Measurements from ENCODE around the gene ZNF557. TPM values are rescaled to one million over a fixed set of nuclear protein-coding genes. Genes with fewer than 3 reads are reported as not detected.

ZNF557 gene
- total RNA-seq, 1 donor from 2014 or later: 11.2 TPM

DNA sequence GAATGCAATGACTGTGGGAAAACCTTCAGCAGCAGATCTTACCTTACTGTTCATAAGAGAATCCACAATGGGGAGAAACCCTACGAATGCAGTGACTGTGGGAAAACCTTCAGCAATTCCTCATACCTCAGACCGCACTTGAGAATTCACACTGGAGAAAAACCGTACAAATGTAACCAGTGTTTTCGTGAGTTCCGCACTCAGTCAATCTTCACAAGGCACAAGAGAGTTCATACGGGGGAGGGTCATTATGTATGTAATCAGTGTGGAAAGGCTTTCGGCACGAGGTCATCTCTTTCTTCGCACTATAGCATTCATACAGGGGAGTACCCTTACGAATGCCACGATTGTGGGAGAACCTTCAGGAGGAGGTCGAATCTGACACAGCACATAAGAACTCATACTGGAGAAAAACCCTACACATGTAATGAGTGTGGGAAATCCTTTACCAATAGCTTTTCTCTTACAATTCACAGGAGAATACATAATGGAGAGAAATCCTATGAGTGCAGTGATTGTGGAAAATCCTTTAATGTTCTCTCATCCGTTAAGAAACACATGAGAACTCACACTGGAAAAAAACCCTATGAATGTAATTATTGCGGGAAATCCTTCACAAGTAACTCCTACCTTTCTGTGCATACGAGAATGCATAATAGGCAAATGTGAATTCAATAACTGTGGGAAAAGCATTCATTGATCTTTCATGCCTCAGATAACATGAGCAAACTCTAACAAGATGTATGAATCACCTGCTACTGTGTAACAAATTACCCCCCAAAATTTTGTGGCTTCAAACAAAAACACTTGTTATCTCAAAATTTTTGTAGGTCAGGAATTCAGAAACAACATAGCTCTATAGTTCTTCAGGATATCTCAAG lies 13.8 kb downstream of the ZNF557 start:
- H3K4me1 ChIP-seq: no peaks in the 10 kb centered on the region
- H3K27ac ChIP-seq: no peak overlapping the region
- H3K27me3 ChIP-seq (ENCODE audit: low read depth): no peaks in the 10 kb centered on the region
- TF ChIP-seq CTCF (IDR thresholded peaks at IDR 0.05): no peak
- intact Hi-C loops (cut with DNase I): no loop called here
- H3K36me3 ChIP-seq: peaks cover 59% of the 10 kb centered on the region
- peaks cover 99% of the 10 kb centered on the region for H3K9me3 ChIP-seq
- no peak overlapping the region for H3K4me3 ChIP-seq
- no peak for DNase-seq
- no peak for ATAC-seq

DNA sequence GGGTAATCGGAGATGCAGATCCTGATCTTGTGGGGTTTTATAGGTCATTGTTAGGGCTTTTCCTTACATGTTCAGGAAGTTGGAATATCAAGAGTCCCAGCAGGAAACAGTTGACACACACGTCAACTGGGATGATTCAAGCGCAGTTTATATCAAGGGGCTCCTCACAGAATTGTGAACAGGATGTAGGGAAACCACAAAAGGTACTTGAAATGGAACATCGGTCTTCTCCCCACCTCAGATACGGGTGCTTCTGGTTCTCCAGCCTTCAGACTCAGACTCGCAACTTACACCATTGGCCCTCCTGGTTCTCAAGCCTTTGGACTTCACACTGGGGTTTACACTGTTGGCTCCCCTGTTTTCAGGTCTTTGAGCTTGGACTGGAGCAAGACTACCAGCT lies 19.5 kb downstream of the ZNF557 start:
- ATAC-seq (no peak), DNase-seq (no peak)
- peaks cover 4% of the 10 kb centered on the region for H3K36me3 ChIP-seq
- no peaks in the 10 kb centered on the region for H3K27me3 ChIP-seq (ENCODE audit: low read depth)
- peaks cover 86% of the 10 kb centered on the region for H3K9me3 ChIP-seq
- H3K27ac ChIP-seq: no peak overlapping the region
- no peak overlapping the region for H3K4me3 ChIP-seq
- no peaks in the 10 kb centered on the region for H3K4me1 ChIP-seq
- no peak for TF ChIP-seq CTCF (IDR thresholded peaks at IDR 0.05)
- intact Hi-C loops (cut with DNase I): no loop called here

- no peaks in the 10 kb centered on the region for H3K27me3 ChIP-seq (ENCODE audit: low read depth)
- no peak for TF ChIP-seq CTCF (IDR thresholded peaks at IDR 0.05)
- H3K36me3 ChIP-seq: no peaks in the 10 kb centered on the region
- ATAC-seq (no peak), DNase-seq (no peak)
- peaks cover 29% of the 10 kb centered on the region for H3K9me3 ChIP-seq
- intact Hi-C loops (cut with DNase I): no loop called here
- H3K27ac ChIP-seq: peak overlapping the region; percentile 90
- peaks cover 11% of the 10 kb centered on the region for H3K4me1 ChIP-seq
- H3K4me3 ChIP-seq: peak overlapping the region; percentile 66
Observed at GRCh38 chr19:7098096-7098495, 28.6 kb downstream of the ZNF557 start.

GRCh38 chr19:7098701-7099596 lies 29.4 kb downstream of the ZNF557 start:
- DNase-seq (peak; percentile 90), ATAC-seq (peak; percentile 94 to 98)
- no peak for TF ChIP-seq CTCF (IDR thresholded peaks at IDR 0.05)
- H3K9me3 ChIP-seq: peaks cover 20% of the 10 kb centered on the region
- H3K27ac ChIP-seq: peak overlapping the region; percentile 90
- no peaks in the 10 kb centered on the region for H3K36me3 ChIP-seq
- no peaks in the 10 kb centered on the region for H3K27me3 ChIP-seq (ENCODE audit: low read depth)
- H3K4me1 ChIP-seq: peaks cover 11% of the 10 kb centered on the region
- intact Hi-C loops (cut with DNase I): no loop called here
- H3K4me3 ChIP-seq: peak overlapping the region; percentile 66

DNA sequence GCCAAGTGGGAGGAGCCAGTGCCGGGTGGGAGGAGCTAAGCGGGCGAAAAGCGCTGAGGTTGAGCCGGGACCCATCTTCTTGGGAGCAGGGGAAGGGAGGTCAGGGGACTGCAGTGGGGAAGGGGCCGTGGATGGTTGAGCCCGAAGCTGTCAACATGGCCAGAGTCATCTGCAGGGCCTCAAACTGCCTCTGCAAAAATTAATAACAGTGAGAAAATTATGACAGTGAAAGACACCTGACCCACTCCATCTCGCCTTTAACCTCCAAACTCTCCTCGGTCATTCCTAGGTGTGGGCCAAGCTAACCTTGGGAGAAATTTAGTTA lies 30.1 kb downstream of the ZNF557 start:
- no peak for DNase-seq
- H3K27ac ChIP-seq: peak overlapping the region; percentile 90

More for the DNA sequence above, 30.1 kb downstream of the ZNF557 start:
- Histone ChIP-seq H3K36me3 (no peaks in the 10 kb centered on the region), H3K4me1 (peaks cover 11% of the 10 kb centered on the region), H3K9me3 (peaks cover 14% of the 10 kb centered on the region), H3K4me3 (peak overlapping the region; percentile 66), H3K27me3 (ENCODE audit: low read depth) (no peaks in the 10 kb centered on the region)
- intact Hi-C loops (cut with DNase I): no loop called here
- no peak for TF ChIP-seq CTCF (IDR thresholded peaks at IDR 0.05)
- ATAC-seq: no peak

All from lower lobe of right lung (tissue), 2 donors.